ENCODE results near the gene PRPF8. TPM values are rescaled to one million over a fixed set of nuclear protein-coding genes. Genes with fewer than 3 reads are reported as not detected.
"Not testable (repeated sequence)": the region's sequence is repeated elsewhere in the genome, so short reads cannot be mapped to it uniquely, and the experiment has no call there.

PRPF8 gene
- polyA plus RNA-seq, 1 donor from 2014 or later: 56.9 TPM

GRCh38 chr17:1709971-1710806 lies 25.5 kb upstream of the PRPF8 start, which contains the start of gene TLCD2:
TSS of gene TLCD2 (minus strand) at chr17:1710377. CDS start at chr17:1710242, 135 bp downstream.
- H3K27me3 ChIP-seq (ENCODE audit: insufficient read depth, low read depth, low read length): peaks cover 24% of the 10 kb centered on the region
- no peak within 1 kb of the TSS for H3K27ac ChIP-seq (ENCODE audit: low read length)

GRCh38 chr17:1709403-1709951 lies 24.8 kb upstream of the PRPF8 start:
- Histone ChIP-seq H3K9me2 (ENCODE audit: insufficient read depth, low read length) (no peaks in the 10 kb centered on the region), H3K79me2 (replicated peaks; ENCODE audit: insufficient read depth, low read length) (no peaks in the 10 kb centered on the region), H3K9ac (ENCODE audit: low read length) (no peak overlapping the region), H4K20me1 (ENCODE audit: insufficient read depth) (no peaks in the 10 kb centered on the region), H3K27ac (ENCODE audit: low read length) (no peak overlapping the region), H2AFZ (ENCODE audit: low read depth, low read length) (no peak overlapping the region), H3K36me3 (ENCODE audit: insufficient read depth, low read length) (no peaks in the 10 kb centered on the region), H3K4me3 (ENCODE audit: low read length) (peak overlapping the region; percentile 61), H3K9me3 (ENCODE audit: low read length) (no peaks in the 10 kb centered on the region), H3K27me3 (ENCODE audit: insufficient read depth, low read depth, low read length) (peaks cover 24% of the 10 kb centered on the region), H3F3A (ENCODE audit: insufficient read depth, low read length, poor library complexity, severe bottlenecking) (no peaks in the 10 kb centered on the region), H3K4me2 (ENCODE audit: low read length) (no peak overlapping the region)
- TF ChIP-seq POLR2AphosphoS5 (IDR thresholded peaks at IDR 0.05): no peak
- TF ChIP-seq EZH2 (IDR thresholded peaks at IDR 0.05; ENCODE audit: borderline replicate concordance, insufficient read depth, low read length, poor library complexity, severe bottlenecking): no peak
- TF ChIP-seq REST (IDR thresholded peaks at IDR 0.05; ENCODE audit: borderline replicate concordance): no peak
- TF ChIP-seq CTCF (IDR thresholded peaks at IDR 0.05; ENCODE audit: poor library complexity, severe bottlenecking): no peak
- no peak for TF ChIP-seq EP300 (conservative IDR thresholded peaks at IDR 0.05; ENCODE audit: poor library complexity, severe bottlenecking)
- TF ChIP-seq TAF1 (IDR thresholded peaks at IDR 0.05; ENCODE audit: low read depth): no peak
- no peak for TF ChIP-seq RAD21 (conservative IDR thresholded peaks at IDR 0.05)
- no peak for TF ChIP-seq SMC3 (conservative IDR thresholded peaks at IDR 0.05; ENCODE audit: poor library complexity)
- TF ChIP-seq MXI1 (conservative IDR thresholded peaks at IDR 0.05; ENCODE audit: poor library complexity, severe bottlenecking): no peak

More at GRCh38 chr17:1709971-1710806, 25.5 kb upstream of the PRPF8 start, which contains the start of gene TLCD2:
- Histone ChIP-seq H3K9ac (ENCODE audit: low read length) (peak within 1 kb of the TSS; percentile 29), H3K4me2 (ENCODE audit: low read length) (no peak within 1 kb of the TSS), H3K4me3 (ENCODE audit: low read length) (peak within 1 kb of the TSS; percentile 61), H3K9me2 (ENCODE audit: insufficient read depth, low read length) (no peaks in the 10 kb centered on the region), H3K79me2 (replicated peaks; ENCODE audit: insufficient read depth, low read length) (peaks cover 4% of the 10 kb centered on the region), H4K20me1 (ENCODE audit: insufficient read depth) (no peaks in the 10 kb centered on the region), H3F3A (ENCODE audit: insufficient read depth, low read length, poor library complexity, severe bottlenecking) (no peaks in the 10 kb centered on the region), H3K9me3 (ENCODE audit: low read length) (no peaks in the 10 kb centered on the region), H3K36me3 (ENCODE audit: insufficient read depth, low read length) (no peaks in the 10 kb centered on the region), H2AFZ (ENCODE audit: low read depth, low read length) (no peak within 1 kb of the TSS)
- no peak for TF ChIP-seq RAD21 (conservative IDR thresholded peaks at IDR 0.05)
- no peak for TF ChIP-seq SMC3 (conservative IDR thresholded peaks at IDR 0.05; ENCODE audit: poor library complexity)

- H3K4me2 ChIP-seq (ENCODE audit: low read length); H3K9me2 ChIP-seq (ENCODE audit: insufficient read depth, low read length); H3K9ac ChIP-seq (ENCODE audit: low read length); H3K36me3 ChIP-seq (ENCODE audit: insufficient read depth, low read length); H3K9me3 ChIP-seq (ENCODE audit: low read length); H3F3A ChIP-seq (ENCODE audit: insufficient read depth, low read length, poor library complexity, severe bottlenecking); H4K20me1 ChIP-seq (ENCODE audit: insufficient read depth); H3K4me3 ChIP-seq (ENCODE audit: low read length); H3K27ac ChIP-seq (ENCODE audit: low read length); H3K79me2 ChIP-seq (replicated peaks; ENCODE audit: insufficient read depth, low read length); H2AFZ ChIP-seq (ENCODE audit: low read depth, low read length): not testable (repeated sequence)
- H3K27me3 ChIP-seq (ENCODE audit: insufficient read depth, low read depth, low read length): peaks cover 24% of the 10 kb centered on the region
Observed at GRCh38 chr17:1708791-1709346, 24.2 kb upstream of the PRPF8 start.

All from neural cell (in vitro differentiated cells).